ENCODE data around the gene USP24.

DNA sequence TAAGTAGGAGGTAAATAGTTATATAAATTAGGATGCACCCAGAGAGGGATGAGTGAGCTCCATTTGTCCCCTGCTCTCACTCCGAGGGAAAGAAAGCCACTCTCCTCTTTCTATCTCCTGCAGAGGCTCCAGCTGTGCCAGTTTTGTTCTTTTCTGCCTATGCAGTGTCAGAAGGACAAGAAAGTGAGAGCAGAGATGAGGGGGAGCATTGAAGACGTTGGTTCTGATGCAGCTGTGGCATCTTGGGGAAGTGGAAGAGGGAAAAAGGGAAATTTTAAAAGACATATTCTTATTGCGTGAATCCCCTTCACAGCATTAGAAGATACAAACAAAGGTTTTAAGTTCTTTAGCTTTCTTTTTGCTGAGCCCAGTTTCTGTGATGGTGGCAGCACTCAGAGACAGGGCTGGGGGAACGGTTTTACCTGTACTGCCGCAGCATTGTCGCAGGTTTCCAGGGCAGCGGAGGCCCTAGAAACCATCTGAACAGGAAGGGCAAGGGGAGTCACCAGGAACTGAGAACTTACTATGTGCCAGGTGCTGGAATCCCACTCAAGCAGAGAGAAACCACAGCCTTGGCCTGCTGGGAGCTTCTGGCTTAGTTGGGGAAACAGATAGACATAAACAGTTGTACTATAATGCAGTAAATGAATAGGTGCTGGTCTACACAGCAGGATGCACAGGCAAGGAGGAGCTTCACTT is 44.9 kb upstream of the USP24 start:
- TF ChIP-seq EZH2phosphoT487 (IDR thresholded peaks at IDR 0.05; ENCODE audit: borderline replicate concordance, low read length) (no peak), EZH2 (IDR thresholded peaks at IDR 0.05; ENCODE audit: low read length, unreplicated experiment) (no peak)
- TF ChIP-seq, protein P1, sequence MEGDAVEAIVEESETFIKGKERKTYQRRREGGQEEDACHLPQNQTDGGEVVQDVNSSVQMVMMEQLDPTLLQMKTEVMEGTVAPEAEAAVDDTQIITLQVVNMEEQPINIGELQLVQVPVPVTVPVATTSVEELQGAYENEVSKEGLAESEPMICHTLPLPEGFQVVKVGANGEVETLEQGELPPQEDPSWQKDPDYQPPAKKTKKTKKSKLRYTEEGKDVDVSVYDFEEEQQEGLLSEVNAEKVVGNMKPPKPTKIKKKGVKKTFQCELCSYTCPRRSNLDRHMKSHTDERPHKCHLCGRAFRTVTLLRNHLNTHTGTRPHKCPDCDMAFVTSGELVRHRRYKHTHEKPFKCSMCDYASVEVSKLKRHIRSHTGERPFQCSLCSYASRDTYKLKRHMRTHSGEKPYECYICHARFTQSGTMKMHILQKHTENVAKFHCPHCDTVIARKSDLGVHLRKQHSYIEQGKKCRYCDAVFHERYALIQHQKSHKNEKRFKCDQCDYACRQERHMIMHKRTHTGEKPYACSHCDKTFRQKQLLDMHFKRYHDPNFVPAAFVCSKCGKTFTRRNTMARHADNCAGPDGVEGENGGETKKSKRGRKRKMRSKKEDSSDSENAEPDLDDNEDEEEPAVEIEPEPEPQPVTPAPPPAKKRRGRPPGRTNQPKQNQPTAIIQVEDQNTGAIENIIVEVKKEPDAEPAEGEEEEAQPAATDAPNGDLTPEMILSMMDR (conservative IDR thresholded peaks at IDR 0.05; ENCODE audit: low read depth, low read length): no peak

Measured in PC-3 (cell line).